ENCODE data around the gene ARRB1. TPM values are rescaled to one million over a fixed set of nuclear protein-coding genes. Genes with fewer than 3 reads are reported as not detected.
A peak's percentile ranks its signal among the peaks of the same experiment; 100 is the strongest.

Gene ARRB1
- 80.3 TPM for total RNA-seq

DNA sequence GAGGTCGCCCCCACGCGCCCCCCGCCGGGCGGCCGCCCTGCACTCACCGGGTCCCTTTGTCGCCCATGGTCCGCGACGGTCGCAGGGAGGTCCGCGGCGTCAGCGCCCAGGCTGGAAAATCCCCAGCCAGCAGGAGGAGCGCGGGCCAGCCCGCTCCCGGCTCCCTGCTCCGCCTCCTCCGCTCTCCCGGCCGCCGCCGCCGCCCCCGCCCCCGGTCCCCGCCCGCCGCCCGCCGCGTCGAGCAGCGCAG is at the start of gene ARRB1:
Gene ARRB1 (minus strand): TSS at position 121 of the 250 bp plus-strand sequence. CDS start 54 bp downstream, at position 67.

DNA sequence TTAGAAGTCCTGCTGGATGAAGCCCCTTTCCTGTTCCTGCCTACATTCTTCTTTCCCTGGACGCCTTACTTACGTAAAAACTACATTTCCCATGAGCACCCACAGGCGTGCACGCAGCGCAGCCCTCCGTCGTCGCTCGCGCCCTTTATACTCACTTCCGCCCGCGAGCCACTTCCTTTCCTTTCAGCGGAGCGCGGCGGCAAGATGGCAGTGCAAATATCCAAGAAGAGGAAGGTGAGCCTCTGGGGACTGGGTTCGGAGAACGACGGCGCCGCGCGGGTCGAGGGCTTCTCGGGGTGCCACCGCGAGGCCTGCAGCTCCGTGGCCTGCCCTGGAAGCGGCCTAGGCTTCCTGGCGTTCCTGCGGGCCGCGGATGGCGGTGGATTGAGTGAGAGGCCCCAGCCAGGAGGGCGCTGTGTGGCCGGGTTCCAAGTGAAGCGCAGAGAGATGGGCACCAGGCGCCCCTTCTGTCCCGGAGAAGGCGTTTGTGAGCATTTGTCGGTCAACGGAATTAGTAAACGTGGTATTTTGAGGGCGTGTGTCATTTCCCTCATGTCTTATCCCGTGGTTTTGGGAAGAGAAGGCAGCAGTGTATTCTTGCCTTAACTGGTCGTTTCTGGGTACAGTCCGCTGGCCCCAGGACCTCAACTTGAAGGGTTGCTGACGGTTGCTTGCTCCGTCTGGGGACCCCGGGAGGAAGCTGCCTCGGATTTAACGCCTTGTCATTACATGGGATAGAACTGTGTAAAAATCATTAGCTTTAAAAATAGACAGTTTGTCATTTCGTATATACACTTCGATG is 48.1 kb upstream of the ARRB1 start, which contains the start of gene RPS3:
Gene RPS3 (plus strand): TSS at position 175 of the 802 bp plus-strand sequence. CDS start 30 bp downstream, at position 205.

DNA sequence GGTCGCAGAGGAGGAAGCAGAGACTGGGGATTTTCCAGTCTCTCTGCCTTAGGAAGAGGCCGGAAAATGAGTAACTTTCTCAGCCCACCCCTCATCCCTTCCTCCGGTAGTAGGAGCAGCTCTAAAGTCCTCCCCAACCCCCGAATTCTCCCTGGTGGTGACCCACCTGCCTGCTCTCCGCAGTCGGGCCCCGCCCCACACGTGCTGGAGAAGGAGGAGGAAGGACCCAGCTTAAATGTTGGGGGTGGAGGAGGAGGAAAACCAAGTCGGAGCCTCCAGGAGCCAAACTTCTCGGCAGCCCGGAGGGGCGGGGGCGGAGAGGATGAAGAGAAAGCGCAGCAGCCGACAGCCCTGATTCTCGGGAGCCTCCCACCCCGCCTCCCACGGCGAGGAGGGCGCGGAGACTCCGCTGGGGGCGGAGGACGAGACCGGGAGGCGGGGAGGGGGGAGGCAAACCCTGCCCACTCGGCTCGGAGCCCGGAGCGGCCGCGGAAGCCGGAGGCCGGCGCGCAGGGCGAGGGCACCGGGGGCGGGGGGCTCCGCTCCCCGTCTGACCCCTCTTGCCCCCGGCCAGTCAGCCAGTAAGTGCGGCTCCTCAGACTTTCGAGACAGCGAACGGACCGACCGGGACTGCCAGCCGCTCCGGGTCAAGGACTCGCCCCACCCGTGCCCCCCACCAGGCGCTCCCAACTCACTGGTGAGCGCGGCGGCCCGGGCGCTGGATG is 111.0 kb downstream of the ARRB1 start, which contains the start of gene TPBGL:
Gene TPBGL (plus strand): TSS at position 464 of the 725 bp plus-strand sequence. CDS start 276 bp downstream, outside the sequence.

Small RNAs within 50 kb of the gene (small RNA-seq; reads per million reads assigned to genes)
- gene MIR326 (2.4 reads per million, percentile 88 among the genes with 10 or more reads in this experiment), gene SNORD15A (not detected)

Other genes starting within 250 kb of the ARRB1 start
- 18.0 TPM for gene SLCO2B1, start 200.6 kb downstream of the ARRB1 start, total RNA-seq
- gene TPBGL, start 110.9 kb downstream of the ARRB1 start, total RNA-seq, result 0.46 TPM
- gene RPS3, start 47.9 kb upstream of the ARRB1 start, total RNA-seq, result 846 TPM
- 23.8 TPM for gene KLHL35, start 81.5 kb upstream of the ARRB1 start, total RNA-seq
- gene GDPD5, start 174.3 kb upstream of the ARRB1 start, total RNA-seq, result 37.6 TPM
- gene SERPINH1, start 210.6 kb upstream of the ARRB1 start, total RNA-seq, result 37.4 TPM